Prostate gland (tissue), 2 donors: ENCODE results near the gene ADAMTS20. TPM values are rescaled to one million over a fixed set of nuclear protein-coding genes. Genes with fewer than 3 reads are reported as not detected.

ENCODE experiments used
- DNase-seq: peaks from one replicate; pipeline ENCODE4 v3.0.0-alpha.2; 2019; ENCODE audit warnings: low spot score
- H3K27ac ChIP-seq, 2 donors: fragments of 200-600 bp; sonication (generic); 2 replicates each; pipeline ENCODE4 v1.5.1; 2017 to 2019
- H3K27me3 ChIP-seq: fragments of 200-600 bp; sonication (generic); replicated peaks from 2 replicates; pipeline ENCODE4 v1.5.1; 2019; ENCODE audit not compliant: insufficient read depth
- H3K36me3 ChIP-seq, 2 donors: fragments of 200-600 bp; sonication (generic); 1 replicate in 1 of 2; 2 replicates in 1 of 2; pipeline versions ENCODE4 v1.5.1 to v1.8.1; 2017 to 2019
- H3K4me1 ChIP-seq: fragments of 200-600 bp; sonication (generic); replicated peaks from 2 replicates; pipeline ENCODE4 v1.5.1; 2019
- H3K4me3 ChIP-seq, 2 donors: fragments of 200-600 bp; sonication (generic); 2 replicates each; pipeline ENCODE4 v1.5.1; 2017 to 2019
- H3K9me3 ChIP-seq: fragments of 200-600 bp; sonication (generic); 2 replicates; pipeline ENCODE4 v1.5.1; 2017
- POLR2A ChIP-seq: fragments of 450-650 bp; IDR thresholded peaks from one replicate; pipeline ENCODE4 v1.6.1; 2016; ENCODE audit warnings: antibody characterized with exemption, mild to moderate bottlenecking
- POLR2AphosphoS5 ChIP-seq: sonication (generic); formaldehyde crosslinking; IDR thresholded peaks from one replicate; pipeline ENCODE4 v1.6.1; 2017; ENCODE audit warnings: antibody characterized with exemption
- WGBS: methylation state at CpG from one replicate; pipeline ENCODE4 v1.1.5; 2018; 5-methylcytosine and 5-hydroxymethylcytosine counted together
- intact Hi-C: fragments of 100-400 bp; cut with DNase I; formaldehyde crosslinking; loops from one replicate; pipeline ENCODE4 v1.14.2; 2022
- total RNA-seq, 2 donors: library from RNA; depleted of rRNA; stranded (reverse); fragments of >200 nt; gene quantifications; one replicate each; pipeline ENCODE4 v1.1.0, GENCODE V29; 2016
- TF ChIP-seq, protein P1 (sequence below), 4 experiments: fragments of 200-600 bp in 2 of 4; fragments of 450-650 bp in 2 of 4; sonication (generic) in 2 of 4; IDR thresholded peaks; 1 replicate in 3 of 4; 2 replicates in 1 of 4; pipeline ENCODE4 v1.5.1; 2016 to 2019; ENCODE audit warnings: antibody characterized with exemption in 4 of 4, mild to moderate bottlenecking in 2 of 4, moderate library complexity in 2 of 4

Gene ADAMTS20
- total RNA-seq, 2 donors from 2014 or later: 0.23 TPM; not detected in 1

DNA sequence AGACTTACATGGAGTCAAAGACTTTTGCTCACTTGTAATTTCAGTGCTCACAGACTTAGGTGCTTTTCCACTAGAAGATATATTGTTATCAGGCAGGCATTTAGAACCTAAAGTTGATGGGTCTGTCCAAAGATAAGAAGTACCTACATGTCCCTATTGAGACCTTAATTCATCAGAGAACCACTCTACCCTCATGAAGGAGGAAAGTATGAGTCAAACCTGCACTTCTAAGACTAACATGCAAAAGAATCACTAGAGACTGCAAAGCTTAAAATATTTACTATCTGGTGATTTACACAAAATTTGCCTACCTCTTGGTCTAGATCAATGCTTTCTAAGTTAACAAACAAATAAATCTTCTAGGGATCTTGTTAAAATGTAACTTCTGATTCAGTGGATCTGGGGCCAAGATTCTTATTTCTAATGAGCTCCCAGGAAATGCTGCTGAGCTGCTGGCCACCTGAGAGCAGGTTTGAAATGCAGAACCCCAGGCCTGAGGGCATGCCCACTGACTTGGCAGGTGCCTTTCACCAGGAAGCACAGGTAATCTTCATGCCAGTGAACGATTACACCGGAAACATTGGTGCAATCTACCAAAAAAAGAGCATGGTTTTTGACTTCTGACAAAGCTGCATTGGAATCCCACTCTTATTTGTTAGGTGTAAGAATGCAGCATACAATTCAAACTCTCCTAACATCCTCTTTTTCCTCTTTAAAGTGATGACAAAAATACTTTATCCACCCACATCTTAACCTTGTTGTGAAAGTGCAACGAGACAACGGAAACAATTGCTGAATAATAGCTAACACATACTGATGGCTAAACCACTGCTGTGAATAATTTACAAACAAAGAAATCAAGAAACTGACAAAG is 214.2 kb downstream of the ADAMTS20 start:
- intact Hi-C loops: loop anchor here (2.0 to 5.0 kb wide), 3 partner anchors 751 to 1206 kb away; partner anchors contain the start of gene PRICKLE1
- no peak for DNase-seq
- H3K4me1 ChIP-seq: no peaks in the 10 kb centered on the region

DNA sequence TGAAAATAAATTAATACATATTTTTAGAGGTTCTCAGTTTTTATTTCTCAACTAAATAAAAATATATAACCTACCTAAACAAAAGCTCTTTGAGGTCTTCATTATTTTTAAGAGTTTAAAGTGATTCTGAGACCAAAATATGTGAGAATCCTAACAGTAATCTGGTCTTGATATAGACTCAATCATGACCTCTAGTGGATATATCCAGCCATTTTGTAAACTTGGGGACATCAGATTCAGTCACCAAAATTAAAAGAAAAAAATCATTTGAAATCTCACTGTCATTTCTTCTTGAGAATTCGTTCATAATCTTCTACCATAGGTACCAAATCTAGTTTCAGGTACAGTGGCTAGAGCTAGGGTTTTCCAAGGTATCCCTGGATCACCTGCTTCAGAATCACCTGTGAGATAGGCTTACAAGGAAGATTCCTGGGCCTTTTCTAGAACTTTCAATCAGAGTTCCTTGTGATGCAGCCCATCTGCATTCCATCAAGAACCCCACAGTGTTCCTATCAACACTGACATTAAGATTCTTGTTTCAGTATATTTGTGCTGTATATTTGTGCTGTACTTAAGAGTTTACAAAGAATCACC is 214.9 kb downstream of the ADAMTS20 start:
- 33% methylated on average over 1 of the region's 1 CpG for WGBS
- Histone ChIP-seq H3K9me3 (no peaks in the 10 kb centered on the region), H3K27me3 (no peaks in the 10 kb centered on the region), H3K4me3 (no peak overlapping the region), H3K27ac (no peak overlapping the region), H3K36me3 (no peaks in the 10 kb centered on the region), H3K4me1 (no peaks in the 10 kb centered on the region)
- no peak for TF ChIP-seq POLR2AphosphoS5
- TF ChIP-seq, protein P1, sequence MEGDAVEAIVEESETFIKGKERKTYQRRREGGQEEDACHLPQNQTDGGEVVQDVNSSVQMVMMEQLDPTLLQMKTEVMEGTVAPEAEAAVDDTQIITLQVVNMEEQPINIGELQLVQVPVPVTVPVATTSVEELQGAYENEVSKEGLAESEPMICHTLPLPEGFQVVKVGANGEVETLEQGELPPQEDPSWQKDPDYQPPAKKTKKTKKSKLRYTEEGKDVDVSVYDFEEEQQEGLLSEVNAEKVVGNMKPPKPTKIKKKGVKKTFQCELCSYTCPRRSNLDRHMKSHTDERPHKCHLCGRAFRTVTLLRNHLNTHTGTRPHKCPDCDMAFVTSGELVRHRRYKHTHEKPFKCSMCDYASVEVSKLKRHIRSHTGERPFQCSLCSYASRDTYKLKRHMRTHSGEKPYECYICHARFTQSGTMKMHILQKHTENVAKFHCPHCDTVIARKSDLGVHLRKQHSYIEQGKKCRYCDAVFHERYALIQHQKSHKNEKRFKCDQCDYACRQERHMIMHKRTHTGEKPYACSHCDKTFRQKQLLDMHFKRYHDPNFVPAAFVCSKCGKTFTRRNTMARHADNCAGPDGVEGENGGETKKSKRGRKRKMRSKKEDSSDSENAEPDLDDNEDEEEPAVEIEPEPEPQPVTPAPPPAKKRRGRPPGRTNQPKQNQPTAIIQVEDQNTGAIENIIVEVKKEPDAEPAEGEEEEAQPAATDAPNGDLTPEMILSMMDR (IDR thresholded peaks at IDR 0.05): peak in 2 of 4 experiments; percentile 37 to 43
- no peak for DNase-seq
- intact Hi-C loops: loop anchor here (5.0 kb wide), 2 partner anchors 750 to 1205 kb away; partner anchors contain the start of gene PRICKLE1

More for the DNA sequence above, 214.2 kb downstream of the ADAMTS20 start:
- no peak for TF ChIP-seq POLR2AphosphoS5
- TF ChIP-seq, protein P1 (IDR thresholded peaks at IDR 0.05): no peak
- TF ChIP-seq POLR2A: no peak
- Histone ChIP-seq H3K27me3 (no peaks in the 10 kb centered on the region), H3K9me3 (no peaks in the 10 kb centered on the region), H3K36me3 (no peaks in the 10 kb centered on the region), H3K4me3 (no peak overlapping the region), H3K27ac (no peak overlapping the region)
- WGBS: 61% methylated on average over 4 of the region's 4 CpGs

DNA sequence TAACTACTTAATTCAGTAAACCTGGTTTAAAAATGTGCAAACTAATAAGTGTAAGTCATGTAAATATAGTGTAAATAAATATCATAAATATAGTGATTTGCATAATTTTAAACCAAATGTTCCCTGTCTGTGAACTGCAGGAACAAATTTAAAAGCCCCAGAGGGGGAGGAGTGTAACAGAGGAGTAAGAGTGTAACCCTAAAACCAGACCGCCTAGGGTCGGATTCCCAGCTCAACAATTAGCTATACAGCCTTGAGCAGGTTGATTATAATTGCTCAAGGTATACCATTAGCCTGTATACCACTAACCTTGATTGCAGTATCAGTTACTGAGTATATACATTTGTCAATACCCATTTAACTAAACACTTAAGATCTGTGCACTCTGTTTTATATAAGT is 218.4 kb downstream of the ADAMTS20 start:
- no peak for TF ChIP-seq POLR2AphosphoS5
- TF ChIP-seq POLR2A: no peak
- TF ChIP-seq, protein P1 (IDR thresholded peaks at IDR 0.05): no peak
- Histone ChIP-seq H3K27me3 (no peaks in the 10 kb centered on the region), H3K9me3 (no peaks in the 10 kb centered on the region), H3K4me3 (no peak overlapping the region), H3K36me3 (no peaks in the 10 kb centered on the region), H3K4me1 (no peaks in the 10 kb centered on the region), H3K27ac (no peak overlapping the region)
- intact Hi-C loops: no loop called here
- 77% methylated on average over 2 of the region's 2 CpGs for WGBS
- no peak for DNase-seq

DNA sequence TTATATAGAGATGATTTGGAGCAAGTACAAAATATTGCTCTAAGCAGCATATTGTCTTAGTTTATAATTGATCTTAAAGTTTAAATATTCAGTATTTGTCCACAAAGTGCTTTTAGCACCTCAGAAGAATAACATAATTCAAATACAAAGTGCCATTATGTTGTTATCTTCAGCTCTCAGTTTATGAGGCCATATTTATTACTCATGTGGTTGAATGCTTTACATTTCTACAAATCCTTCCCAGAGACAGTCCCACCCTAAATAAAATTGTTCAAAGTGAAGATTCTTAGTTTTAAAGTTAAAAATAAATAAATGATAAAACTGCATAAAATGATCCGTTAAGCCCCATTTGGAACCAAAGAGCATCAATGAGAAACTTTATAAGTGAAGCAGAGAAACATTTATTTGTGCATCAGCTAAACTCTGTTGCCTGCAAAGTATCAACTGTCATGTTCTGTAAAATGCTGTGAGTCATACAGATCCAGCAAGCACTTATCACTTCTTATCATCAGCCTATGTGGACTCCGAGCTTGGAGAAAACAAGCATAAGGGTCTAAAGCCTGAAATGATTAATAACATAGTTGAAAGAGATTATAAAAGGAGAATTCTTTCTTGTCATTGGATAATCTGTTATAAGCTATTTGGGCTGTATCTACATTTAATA is 218.9 kb downstream of the ADAMTS20 start:
- no peak overlapping the region for H3K27ac ChIP-seq
- H3K4me3 ChIP-seq: no peak overlapping the region
- no peaks in the 10 kb centered on the region for H3K36me3 ChIP-seq
- DNase-seq: no peak
- TF ChIP-seq, protein P1 (IDR thresholded peaks at IDR 0.05): no peak
- TF ChIP-seq POLR2A: no peak
- TF ChIP-seq POLR2AphosphoS5: no peak
- intact Hi-C loops: no loop called here
- WGBS: 37% methylated on average over 2 of the region's 2 CpGs
- no peaks in the 10 kb centered on the region for H3K27me3 ChIP-seq
- H3K9me3 ChIP-seq: no peaks in the 10 kb centered on the region
- H3K4me1 ChIP-seq: no peaks in the 10 kb centered on the region
